ENCODE results near the gene BRPF1.

DNA sequence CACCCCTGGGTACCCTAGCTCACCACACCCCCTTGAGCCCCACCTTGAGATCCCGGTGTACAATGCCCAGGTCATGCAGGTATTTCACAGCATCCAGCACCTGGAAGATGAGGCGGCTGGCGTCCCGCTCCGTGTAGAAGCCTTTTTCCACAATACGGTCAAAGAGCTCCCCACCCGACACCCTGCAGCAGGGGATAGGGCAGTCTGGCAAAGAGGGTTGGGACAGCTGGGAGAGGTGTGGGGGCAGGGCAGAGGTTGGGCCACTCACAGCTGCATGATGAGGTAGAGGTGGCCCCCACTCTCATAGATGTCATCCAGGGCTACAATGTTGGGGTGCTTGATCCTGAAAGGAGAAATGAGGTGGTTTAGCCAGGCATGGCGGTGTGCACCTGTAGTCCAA, 31.3 kb downstream of the BRPF1 start:
- TF ChIP-seq, protein P1, sequence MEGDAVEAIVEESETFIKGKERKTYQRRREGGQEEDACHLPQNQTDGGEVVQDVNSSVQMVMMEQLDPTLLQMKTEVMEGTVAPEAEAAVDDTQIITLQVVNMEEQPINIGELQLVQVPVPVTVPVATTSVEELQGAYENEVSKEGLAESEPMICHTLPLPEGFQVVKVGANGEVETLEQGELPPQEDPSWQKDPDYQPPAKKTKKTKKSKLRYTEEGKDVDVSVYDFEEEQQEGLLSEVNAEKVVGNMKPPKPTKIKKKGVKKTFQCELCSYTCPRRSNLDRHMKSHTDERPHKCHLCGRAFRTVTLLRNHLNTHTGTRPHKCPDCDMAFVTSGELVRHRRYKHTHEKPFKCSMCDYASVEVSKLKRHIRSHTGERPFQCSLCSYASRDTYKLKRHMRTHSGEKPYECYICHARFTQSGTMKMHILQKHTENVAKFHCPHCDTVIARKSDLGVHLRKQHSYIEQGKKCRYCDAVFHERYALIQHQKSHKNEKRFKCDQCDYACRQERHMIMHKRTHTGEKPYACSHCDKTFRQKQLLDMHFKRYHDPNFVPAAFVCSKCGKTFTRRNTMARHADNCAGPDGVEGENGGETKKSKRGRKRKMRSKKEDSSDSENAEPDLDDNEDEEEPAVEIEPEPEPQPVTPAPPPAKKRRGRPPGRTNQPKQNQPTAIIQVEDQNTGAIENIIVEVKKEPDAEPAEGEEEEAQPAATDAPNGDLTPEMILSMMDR (IDR thresholded peaks at IDR 0.05): no peak
- TF ChIP-seq POLR2A (IDR thresholded peaks at IDR 0.05): no peak
